GM12878 (cell line): ENCODE measurements around the gene ANKRD17.

ENCODE experiments used
- ATF2 ChIP-seq: IDR thresholded peaks from 2 replicates; pipeline ENCODE4 v1.6.1; 2012; ENCODE audit warnings: low read length, inconsistent platforms
- CBX3 ChIP-seq: fragments of 200-600 bp; sonication (generic); IDR thresholded peaks from 2 replicates; pipeline ENCODE4 v1.6.1; 2016; ENCODE audit warnings: low read depth, borderline replicate concordance
- LARP7 ChIP-seq: fragments of 450-650 bp; IDR thresholded peaks from 2 replicates; pipeline ENCODE4 v1.6.1; 2017; ENCODE audit warnings: mild to moderate bottlenecking

- no peak for TF ChIP-seq LARP7
- no peak for TF ChIP-seq ATF2
- TF ChIP-seq CBX3: no peak
Measured at GRCh38 chr4:73248416-73248815, 10.2 kb downstream of the ANKRD17 start.
